Dermis blood vessel endothelial cell (primary cell): ENCODE measurements around the gene SAMD8. TPM values are rescaled to one million over a fixed set of nuclear protein-coding genes. Genes with fewer than 3 reads are reported as not detected.
"Not testable (repeated sequence)": the region's sequence is repeated elsewhere in the genome, so short reads cannot be mapped to it uniquely, and the experiment has no call there.

Experiments used
- DNase-seq: peaks from one replicate; pipeline ENCODE4 v3.0.0; 2010
- total RNA-seq: library from RNA; depleted of rRNA; stranded (reverse); fragments of >200 nt; gene quantifications from 2 replicates; pipeline ENCODE4 v1.2.3, GENCODE V29; 2014

The SAMD8 gene
- total RNA-seq, 1 donor from 2014 or later = 34.9 TPM

DNA sequence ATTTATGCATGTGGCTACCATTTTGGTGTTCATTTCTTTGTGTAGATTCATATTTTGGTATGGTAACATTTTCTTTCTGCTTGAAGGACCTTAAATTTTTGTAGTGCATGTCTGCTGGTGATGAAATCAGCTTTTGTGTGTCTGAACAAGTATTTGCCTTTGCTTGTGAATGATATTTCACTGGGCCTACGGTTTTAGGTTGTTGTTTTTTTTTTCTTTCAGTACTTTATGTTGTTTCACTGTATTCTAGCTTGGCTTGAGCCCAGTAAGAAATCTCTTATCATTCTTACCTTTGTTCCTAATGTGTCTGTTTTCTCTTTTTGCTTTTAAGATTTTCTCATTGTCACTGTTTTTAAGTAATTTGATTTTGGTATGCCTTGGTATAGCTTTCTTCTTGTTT lies 31.9 kb downstream of the SAMD8 start:
- DNase-seq = no peak

DNA sequence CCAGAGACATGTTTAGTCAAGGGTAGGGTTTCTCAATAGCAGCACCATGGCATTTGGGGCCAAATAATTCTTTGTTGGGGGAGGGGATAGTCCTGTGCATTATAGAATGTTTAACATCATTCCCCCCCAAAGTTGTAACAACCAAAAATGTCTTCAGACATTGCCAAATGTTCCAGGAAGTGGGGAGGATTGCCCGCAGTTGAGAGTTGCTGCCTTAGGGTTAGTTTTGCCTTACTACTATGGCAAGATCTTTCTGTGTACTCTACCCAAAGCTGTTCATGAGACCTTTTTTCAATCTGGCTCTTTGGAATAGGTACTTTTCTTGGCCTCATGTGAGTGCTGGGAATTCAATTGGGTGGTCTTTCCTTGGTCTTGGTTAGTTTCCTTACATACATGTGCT lies 34.1 kb downstream of the SAMD8 start:
- DNase-seq = no peak

GRCh38 chr10:75146780-75147179 lies 35.3 kb downstream of the SAMD8 start:
- DNase-seq = no peak

DNA sequence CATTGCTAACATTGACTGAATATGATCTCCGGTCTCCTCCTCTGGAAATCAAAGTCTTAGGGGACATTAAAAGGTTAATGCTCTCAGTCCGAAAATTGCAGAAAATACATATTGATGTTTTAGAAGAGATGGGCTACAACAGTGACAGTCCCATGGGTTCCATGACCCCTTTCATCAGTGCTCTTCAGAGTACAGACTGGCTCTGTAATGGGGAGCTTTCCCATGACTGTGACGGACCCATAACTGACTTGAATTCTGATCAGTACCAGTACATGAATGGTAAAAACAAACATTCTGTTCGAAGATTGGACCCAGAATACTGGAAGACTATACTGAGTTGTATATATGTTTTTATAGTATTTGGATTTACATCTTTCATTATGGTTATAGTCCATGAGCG lies 39.2 kb downstream of the SAMD8 start:
- DNase-seq = no peak

- peak; percentile 8 for DNase-seq
Measured at GRCh38 chr10:75159519-75159918, 48.1 kb downstream of the SAMD8 start.

DNA sequence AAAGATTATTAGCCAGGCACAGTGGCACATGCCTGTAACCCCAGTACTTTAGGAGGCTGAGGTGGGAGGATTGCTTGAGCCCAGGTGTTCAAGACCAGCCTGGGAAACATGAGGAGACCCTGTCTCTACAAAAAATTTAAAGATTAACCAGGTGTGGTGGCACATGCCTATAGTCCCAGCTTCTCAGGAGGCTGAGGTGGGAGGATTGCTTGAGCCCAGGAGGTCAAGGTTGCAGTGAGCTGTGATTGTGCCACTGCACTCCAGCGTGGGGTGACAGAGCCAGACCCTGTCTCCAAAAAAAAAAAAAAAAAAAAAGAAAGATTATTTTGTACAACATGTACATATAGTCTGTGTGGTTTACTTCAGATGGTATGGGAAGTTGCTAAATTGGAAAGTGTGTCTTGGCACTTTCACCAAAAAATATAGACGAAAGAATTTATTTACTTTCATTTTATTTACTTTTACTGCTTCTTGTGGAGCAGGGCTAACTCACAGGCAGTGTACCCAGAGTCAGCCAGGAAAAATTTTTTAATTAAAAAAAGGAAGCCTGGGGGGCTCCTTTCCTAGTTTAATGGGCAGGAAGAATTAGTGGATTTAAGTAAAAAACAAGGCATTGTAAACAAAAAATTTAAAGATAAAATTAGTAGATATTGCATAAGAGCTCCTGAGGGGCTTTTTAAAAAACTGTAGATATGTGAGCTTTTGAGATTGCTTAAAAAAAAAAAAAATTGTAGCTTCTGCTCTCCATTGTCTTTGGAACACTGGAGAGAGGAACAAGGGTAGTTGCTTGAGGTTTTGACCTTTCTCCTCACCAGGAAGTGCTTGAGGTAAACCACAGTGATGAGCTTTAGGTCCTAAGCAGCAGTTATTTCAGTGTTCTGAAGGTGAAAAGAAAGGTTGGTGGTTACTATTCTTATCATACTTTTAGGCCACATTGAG lies 54.5 kb downstream of the SAMD8 start:
- DNase-seq = no peak

DNA sequence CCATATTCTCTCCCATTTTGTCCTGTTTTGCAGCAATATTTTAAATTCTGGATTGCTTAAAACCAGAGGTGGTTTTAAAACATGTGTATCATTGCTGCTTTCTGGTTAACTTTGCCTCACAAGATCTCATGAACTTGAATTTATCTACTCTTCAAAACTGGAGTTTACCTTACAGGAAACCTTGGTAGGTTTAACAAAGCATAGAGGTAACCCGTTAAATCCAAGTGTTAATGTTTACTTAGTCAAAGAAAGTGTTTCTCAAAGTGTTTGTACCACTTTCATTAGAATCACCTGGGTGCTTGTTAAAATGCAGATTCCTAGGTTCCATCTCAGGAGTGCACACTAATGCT lies 55.1 kb downstream of the SAMD8 start:
- no peak for DNase-seq

GRCh38 chr10:75168275-75168674 lies 56.8 kb downstream of the SAMD8 start:
- DNase-seq = no peak

DNA sequence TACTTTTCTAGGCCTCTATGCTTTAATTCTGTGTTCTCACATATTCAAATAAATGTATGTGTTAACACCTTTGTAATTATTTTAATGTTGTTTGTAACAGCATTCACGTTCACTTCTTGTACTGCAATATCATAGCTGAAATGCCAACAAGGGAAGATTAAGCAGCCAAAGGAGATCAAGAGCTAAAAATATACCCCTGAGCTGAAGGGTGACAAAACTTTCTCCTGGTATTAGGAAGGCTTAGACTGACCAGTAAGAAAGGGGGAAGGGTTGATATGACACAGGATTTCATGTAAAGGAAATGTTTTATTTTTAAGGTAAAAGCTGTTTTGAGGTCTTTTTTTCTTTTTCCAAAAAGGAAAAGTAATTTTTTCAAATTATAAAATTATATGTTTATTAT lies 58.8 kb downstream of the SAMD8 start:
- DNase-seq = no peak

DNA sequence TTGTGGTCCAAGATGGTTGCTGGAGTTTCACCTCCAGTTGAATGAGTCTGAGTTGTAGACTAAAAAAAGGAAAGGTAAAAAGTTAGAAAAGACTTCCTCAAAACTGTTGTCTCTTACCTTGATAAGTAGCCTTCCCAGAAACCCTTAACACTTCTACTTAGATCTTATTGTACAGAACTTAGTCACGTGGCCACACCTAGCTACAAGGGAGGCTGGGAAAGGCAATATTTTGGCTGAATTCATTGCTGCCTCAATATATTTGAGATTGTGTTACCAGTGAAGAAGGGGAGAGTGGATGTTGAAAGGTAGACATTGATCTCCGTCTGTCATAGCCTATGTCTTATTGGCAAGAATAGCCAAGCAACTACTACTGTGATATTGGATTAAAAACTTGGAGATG lies 63.6 kb downstream of the SAMD8 start:
- DNase-seq = no peak

- DNase-seq = no peak
Measured at GRCh38 chr10:75176046-75176445, 64.6 kb downstream of the SAMD8 start.

GRCh38 chr10:75176736-75177135 lies 65.3 kb downstream of the SAMD8 start:
- DNase-seq = no peak

GRCh38 chr10:75179657-75180177 lies 68.3 kb downstream of the SAMD8 start:
- DNase-seq = no peak

GRCh38 chr10:75180592-75180991 lies 69.1 kb downstream of the SAMD8 start:
- DNase-seq = peak; percentile 72

DNA sequence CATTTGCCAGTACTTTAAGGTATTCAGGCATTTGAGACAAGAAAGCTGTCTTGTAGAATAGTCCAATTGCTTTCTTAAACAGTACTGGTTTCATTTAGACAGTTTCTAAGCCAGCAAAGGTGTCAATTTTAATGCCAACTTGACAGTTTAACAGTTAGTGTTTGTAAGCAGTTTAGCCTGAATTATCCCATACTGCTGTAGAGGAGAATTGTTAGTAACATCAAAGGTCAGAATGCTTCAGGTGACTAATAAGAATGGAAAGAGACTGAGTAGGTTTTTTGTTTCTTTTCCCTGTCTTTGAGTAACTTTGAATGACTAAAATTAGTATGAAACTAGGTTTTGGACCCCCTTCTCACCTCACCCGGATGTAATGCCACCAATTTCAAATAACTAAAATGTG lies 69.6 kb downstream of the SAMD8 start:
- peak; percentile 39 for DNase-seq

DNA sequence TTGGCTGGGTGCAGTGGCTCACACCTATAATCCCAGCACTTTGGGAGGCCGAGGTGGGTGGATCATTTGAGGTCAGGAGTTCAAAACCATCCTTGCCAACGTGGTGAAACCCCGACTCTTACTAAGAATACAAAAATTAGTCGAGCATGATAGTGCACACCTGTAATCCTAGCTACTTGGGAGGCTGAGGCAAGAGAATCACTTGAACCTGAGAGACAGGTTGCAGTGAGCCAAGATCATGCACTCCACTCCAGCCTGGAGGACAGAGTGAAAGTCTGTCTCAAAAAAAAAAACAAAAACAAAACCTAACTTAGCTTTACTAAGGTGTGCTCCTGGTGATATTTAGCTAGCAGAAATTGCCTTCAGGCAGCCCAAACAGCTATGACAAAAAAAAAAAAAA lies 74.9 kb downstream of the SAMD8 start:
- no peak for DNase-seq

DNA sequence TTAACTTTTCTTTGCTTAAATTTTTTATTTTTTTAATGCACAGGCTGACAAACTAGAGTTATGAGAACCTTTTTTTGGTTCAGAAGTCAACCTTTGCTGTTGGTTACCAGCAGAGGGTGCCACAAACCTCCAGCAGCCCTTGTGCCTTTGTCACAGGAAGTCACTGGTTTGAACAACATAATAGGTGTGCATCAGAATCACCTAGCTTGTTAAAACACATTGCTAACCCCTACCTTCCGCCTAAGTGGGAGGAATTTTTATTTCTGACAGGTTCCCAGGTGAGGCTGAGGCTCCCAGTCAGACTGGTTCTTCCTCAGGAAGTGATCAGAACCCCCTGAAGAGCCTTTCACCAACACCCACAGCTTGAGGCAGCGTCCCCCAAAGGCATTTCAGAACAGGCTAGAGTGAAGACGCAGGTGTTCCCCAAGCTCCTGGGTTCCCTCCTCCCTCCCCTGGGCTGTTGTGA lies 76.5 kb downstream of the SAMD8 start:
- peak; percentile 85 for DNase-seq

- not testable (repeated sequence) for DNase-seq
Measured at GRCh38 chr10:75188522-75188921, 77.1 kb downstream of the SAMD8 start.

- no peak for DNase-seq
Measured at GRCh38 chr10:75189266-75190096, 78.0 kb downstream of the SAMD8 start.

GRCh38 chr10:75191821-75192568 lies 80.5 kb downstream of the SAMD8 start:
- DNase-seq = peak; percentile 62

DNA sequence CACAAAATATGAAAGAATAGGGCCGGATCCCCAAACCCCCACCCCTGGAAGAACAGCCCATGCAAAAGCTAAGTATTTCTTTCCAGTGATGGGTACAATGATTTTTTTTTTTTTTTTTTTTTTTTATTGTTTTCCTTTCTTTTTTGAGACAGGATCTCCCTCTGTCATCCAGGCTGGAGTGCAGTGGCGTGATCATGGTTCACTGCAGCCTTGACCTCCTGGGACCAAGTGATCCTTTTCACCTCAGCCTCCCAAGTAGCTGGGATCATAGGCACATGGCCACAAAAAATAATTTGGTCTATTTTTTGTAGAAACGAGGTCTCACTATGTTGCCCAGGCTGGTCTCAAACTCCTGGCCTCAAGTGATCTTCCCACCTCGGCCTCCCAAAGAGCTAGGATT lies 83.2 kb downstream of the SAMD8 start:
- not testable (repeated sequence) for DNase-seq

DNA sequence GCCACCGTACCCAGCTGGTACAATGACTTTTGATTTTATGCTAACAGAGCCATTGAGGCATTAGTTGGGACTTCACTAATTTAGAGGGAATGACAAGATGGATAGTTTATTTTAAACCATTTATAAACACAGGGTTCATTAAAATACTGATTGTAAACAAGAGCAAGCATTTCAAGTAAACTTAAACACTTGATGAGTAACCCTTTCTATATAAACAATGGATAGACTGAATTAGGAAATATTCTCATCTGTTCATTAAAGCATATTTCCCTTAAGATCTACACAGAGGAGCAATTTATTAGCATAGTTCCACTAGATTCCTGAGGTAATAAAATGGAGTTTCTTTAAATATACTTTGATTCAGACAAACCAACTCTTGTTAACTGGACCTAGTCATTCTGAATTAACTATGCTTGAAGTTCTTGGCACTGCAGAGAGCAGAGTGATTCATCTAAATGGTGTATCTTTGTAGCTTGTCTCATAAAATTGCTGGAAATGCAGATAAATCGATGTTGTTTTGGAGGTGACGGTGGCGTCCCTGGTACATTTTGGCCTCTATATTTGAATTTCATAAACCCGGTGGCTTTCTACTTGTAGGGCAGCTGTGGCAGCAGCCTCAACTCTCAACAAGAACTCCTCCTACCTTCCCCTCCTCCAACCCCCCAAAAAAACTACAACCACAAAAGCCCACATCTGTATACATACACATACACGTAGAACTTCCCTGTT lies 83.7 kb downstream of the SAMD8 start:
- DNase-seq = no peak
